Activated CD8-positive, alpha-beta T cell treated with anti-CD3 and anti-CD28 coated beads for 36 hours (primary cell): ENCODE results near the gene PDIA2. TPM values are rescaled to one million over a fixed set of nuclear protein-coding genes. Genes with fewer than 3 reads are reported as not detected.
"Not testable (repeated sequence)": the region's sequence is repeated elsewhere in the genome, so short reads cannot be mapped to it uniquely, and the experiment has no call there.

Source experiments
- ATAC-seq: fragments of 200-7000 bp; cut with Tn5 transposase; one replicate; pipeline ENCODE4 v1.10.0; 2021; ENCODE audit warnings: mild to moderate bottlenecking, moderate library complexity
- CTCF ChIA-PET: fragments of 350-600 bp; sonication (Branson Sonifier 250); formaldehyde crosslinking; loops from one replicate; lab custom pipeline; 2021; ENCODE audit warnings: antibody characterized with exemption; lab: Charles Lee
- POLR2A ChIA-PET: fragments of 350-600 bp; sonication (Branson Sonifier 250); formaldehyde crosslinking; loops from one replicate; lab custom pipeline; 2021; ENCODE audit warnings: antibody characterized with exemption; lab: Charles Lee
- DNase-seq: peaks from one replicate; pipeline ENCODE4 v3.0.0-alpha.2; 2020
- H3K27ac Mint-ChIP-seq: one replicate; pipeline ENCODE4 v1.8.0; 2021; ENCODE audit warnings: mild to moderate bottlenecking, mixed read lengths
- H3K27me3 Mint-ChIP-seq: one replicate; pipeline ENCODE4 v1.8.0; 2021; ENCODE audit warnings: mixed read lengths
- H3K36me3 Mint-ChIP-seq: one replicate; pipeline ENCODE4 v1.8.0; 2021; ENCODE audit warnings: low read depth, mixed read lengths
- H3K4me1 Mint-ChIP-seq: one replicate; pipeline ENCODE4 v1.8.0; 2021; ENCODE audit warnings: low read depth, mixed read lengths
- H3K4me3 Mint-ChIP-seq: one replicate; pipeline ENCODE4 v1.8.0; 2021; ENCODE audit warnings: mild to moderate bottlenecking, moderate library complexity, mixed read lengths
- H3K9me3 Mint-ChIP-seq: one replicate; pipeline ENCODE4 v1.8.0; 2021; ENCODE audit warnings: mixed read lengths
- CTCF ChIP-seq: fragments of 200-600 bp; IDR thresholded peaks from one replicate; pipeline ENCODE4 v1.8.0; 2022; ENCODE audit warnings: antibody characterized with exemption, mild to moderate bottlenecking
- intact Hi-C: fragments of 100-400 bp; cut with micrococcal nuclease; formaldehyde crosslinking; loops from one replicate; pipeline ENCODE4 v1.10.0; 2022
- total RNA-seq, 2 experiments: library from RNA; stranded (reverse); gene quantifications; one replicate each; pipeline ENCODE4 v1.2.3, GENCODE V29; 2021

PDIA2 gene
- total RNA-seq, 2 experiments from 2014 or later, result not detected

DNA sequence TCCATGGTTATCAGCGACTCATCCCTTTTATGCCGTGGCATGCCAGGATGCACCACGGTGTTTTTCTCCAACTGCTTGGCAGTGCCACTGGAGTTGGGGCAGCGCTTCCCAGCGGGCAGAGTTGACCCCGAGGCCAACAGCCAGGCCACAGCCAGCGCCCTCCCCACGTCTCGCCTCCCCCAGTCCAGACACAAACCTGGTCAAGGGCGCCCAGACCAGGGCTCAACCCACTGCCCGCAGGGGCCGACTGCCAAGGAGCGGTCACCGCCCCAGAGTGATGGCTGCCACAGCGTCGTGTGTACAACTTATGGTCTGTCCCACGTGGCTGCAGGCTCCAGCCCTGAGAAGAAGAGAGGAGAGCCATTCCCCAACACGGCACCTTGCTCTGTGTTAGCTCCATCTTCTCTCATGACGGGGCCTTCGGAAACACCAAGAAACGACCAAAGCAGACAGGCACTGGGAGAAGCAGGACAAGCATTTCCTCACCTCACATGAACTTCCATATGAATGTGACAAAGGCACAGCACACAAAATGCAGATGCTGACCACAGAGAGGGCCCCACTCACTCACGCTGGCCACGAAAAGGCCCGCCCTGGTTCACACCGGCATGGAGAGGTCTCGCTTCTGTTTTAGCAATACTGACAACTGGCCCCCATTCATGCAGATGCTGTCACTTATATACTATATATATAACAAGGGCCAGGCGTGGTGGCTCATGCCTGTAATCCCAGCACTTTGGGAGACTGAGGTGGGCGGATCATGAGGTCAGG is 42.6 kb downstream of the PDIA2 start:
- ATAC-seq (no peak), DNase-seq (no peak)
- intact Hi-C loops, result no loop called here
- Mint-ChIP-seq H3K36me3 (peaks cover 6% of the 10 kb centered on the region), H3K4me1 (peaks cover 46% of the 10 kb centered on the region), H3K27me3 (no peaks in the 10 kb centered on the region), H3K4me3 (peak overlapping the region; percentile 61), H3K9me3 (no peaks in the 10 kb centered on the region), H3K27ac (peak overlapping the region; percentile 64)
- no peak for TF ChIP-seq CTCF
- ChIA-PET POLR2A (interaction anchor here (0.8 to 1.4 kb wide), 2 partner anchors 12 to 25 kb away, joined by 3 to 4 read pairs; no protein-coding TSS in a partner anchor), CTCF (interaction anchor here (0.6 kb wide), 1 partner anchor 66 kb away, joined by 3 read pairs; no protein-coding TSS in a partner anchor)

DNA sequence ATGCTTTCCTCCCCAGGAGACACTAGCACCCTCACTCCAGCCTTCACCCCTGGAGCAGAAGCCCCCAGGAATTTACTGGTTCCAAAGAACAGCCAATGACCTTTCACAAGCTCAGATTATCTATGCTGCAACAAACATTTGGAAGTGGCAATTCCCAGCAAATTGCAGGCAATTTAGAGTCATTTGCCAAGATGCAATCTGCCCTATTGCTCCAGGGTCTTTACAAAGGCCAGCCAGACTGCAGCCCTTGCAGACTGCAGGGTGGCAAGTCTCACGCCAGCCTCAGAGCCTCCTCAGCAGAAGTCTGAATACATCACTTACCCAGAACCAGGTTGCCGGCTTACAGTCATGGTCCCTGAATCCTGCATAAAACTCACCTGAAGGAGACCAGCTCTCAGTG is 47.8 kb downstream of the PDIA2 start:
- Mint-ChIP-seq H3K4me1 (peaks cover 55% of the 10 kb centered on the region), H3K36me3 (peaks cover 4% of the 10 kb centered on the region), H3K27me3 (no peaks in the 10 kb centered on the region), H3K9me3 (no peaks in the 10 kb centered on the region), H3K4me3 (no peak overlapping the region), H3K27ac (no peak overlapping the region)
- TF ChIP-seq CTCF, result no peak
- intact Hi-C loops, result no loop called here
- CTCF ChIA-PET, result interaction anchor here (1.3 kb wide), 1 partner anchor 96 kb away, joined by 3 read pairs; the partner anchor contains the start of gene FAM234A
- POLR2A ChIA-PET, result no interaction called here
- DNase-seq (no peak), ATAC-seq (no peak)

- intact Hi-C loops, H3K4me3 Mint-ChIP-seq, H3K9me3 Mint-ChIP-seq, POLR2A ChIA-PET, H3K27me3 Mint-ChIP-seq, DNase-seq, H3K27ac Mint-ChIP-seq, ATAC-seq, H3K36me3 Mint-ChIP-seq: not testable (repeated sequence)
- CTCF ChIA-PET, result interaction anchor here (0.7 to 1.3 kb wide), 3 partner anchors 30 to 690 kb away, joined by 3 read pairs; partner anchors contain the start of gene FAM234A
- H3K4me1 Mint-ChIP-seq, result peaks cover 57% of the 10 kb centered on the region
Observed at GRCh38 chr16:331181-331814, 48.3 kb downstream of the PDIA2 start.

DNA sequence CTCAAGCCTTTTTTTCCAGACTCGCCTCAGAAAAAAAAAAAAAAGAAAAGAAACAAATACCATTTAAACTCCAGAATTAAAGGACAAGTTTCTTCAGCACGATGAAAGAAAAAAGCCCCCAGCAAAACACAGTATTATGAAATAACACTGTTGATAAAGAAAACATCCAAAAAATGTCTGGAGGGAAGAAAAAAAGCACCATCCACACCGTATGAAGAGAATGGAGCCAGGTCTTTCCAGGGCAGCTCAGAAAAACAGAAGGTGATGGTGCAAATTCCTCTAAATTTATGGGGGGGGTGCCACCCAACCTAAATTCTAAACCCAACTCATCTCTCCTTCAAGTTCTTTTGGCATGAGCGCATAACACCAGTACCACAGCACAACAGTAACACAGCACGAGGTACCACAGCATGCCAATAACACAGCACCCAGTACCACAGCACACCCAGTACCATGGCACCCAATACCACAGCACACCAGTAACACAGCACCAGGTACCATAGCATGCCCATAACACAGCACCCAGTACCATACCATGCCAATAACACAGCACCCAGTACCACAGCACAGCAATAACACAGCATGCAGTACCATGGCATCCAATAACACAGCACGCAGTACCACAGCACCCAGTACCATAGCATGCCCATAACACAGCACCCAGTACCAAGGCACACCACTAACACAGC is 50.6 kb downstream of the PDIA2 start:
- ATAC-seq (no peak), DNase-seq (no peak)
- H3K9me3 Mint-ChIP-seq, result no peaks in the 10 kb centered on the region
- H3K4me3 Mint-ChIP-seq, result no peak overlapping the region
- ChIA-PET POLR2A (interaction anchor here (0.7 kb wide), 1 partner anchor 192 kb away, joined by 4 read pairs; no protein-coding TSS in a partner anchor), CTCF (no interaction called here)
- TF ChIP-seq CTCF, result no peak
- no peaks in the 10 kb centered on the region for H3K27me3 Mint-ChIP-seq
- no peak overlapping the region for H3K27ac Mint-ChIP-seq
- H3K4me1 Mint-ChIP-seq, result peaks cover 58% of the 10 kb centered on the region
- intact Hi-C loops, result no loop called here
- H3K36me3 Mint-ChIP-seq, result peaks cover 4% of the 10 kb centered on the region

- H3K27me3 Mint-ChIP-seq, H3K9me3 Mint-ChIP-seq, DNase-seq, ATAC-seq, H3K36me3 Mint-ChIP-seq, intact Hi-C loops, H3K4me3 Mint-ChIP-seq, H3K27ac Mint-ChIP-seq, CTCF ChIA-PET: not testable (repeated sequence)
- POLR2A ChIA-PET, result interaction anchor here (0.6 kb wide), 1 partner anchor 11 kb away, joined by 3 read pairs; no protein-coding TSS in a partner anchor
- H3K4me1 Mint-ChIP-seq, result peaks cover 63% of the 10 kb centered on the region
Observed at GRCh38 chr16:334164-334832, 51.3 kb downstream of the PDIA2 start.

- Mint-ChIP-seq H3K4me1 (peaks cover 68% of the 10 kb centered on the region), H3K36me3 (peaks cover 10% of the 10 kb centered on the region)
- H3K27me3 Mint-ChIP-seq, CTCF ChIA-PET, H3K4me3 Mint-ChIP-seq, intact Hi-C loops, H3K27ac Mint-ChIP-seq, H3K9me3 Mint-ChIP-seq, ATAC-seq, DNase-seq: not testable (repeated sequence)
- POLR2A ChIA-PET, result interaction anchor here (0.6 kb wide), 1 partner anchor 10 kb away, joined by 3 read pairs; no protein-coding TSS in a partner anchor
Observed at GRCh38 chr16:334861-335632, 52.1 kb downstream of the PDIA2 start.
